ENCODE measurements around the gene KIF23.

DNA sequence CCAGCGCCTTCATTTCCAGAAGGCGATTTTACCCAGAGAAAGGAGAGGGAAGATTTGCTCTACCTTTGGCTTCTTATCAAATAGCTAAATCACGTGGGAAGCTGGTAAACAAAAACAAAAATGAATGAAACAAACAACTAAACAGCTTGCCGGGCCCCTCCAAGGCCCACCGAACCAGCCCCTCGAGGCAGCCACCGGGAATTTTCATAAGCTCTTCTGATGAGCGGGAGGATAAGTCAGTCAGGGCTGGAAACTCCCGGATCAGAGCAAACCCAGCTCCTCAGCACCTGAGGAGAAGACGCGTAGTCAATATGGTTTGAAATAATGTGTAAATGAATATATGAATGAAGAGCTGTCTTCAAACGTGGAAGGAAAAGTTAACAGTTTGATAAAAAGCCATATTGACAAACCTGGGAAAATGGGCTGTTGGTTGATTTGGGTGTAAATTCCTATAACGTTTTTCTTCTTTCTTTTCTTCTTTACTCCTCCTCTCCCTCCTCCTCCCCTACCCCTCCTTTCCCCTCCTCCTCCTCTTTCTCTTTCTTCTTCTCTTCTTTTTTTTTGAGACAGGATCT lies 49.1 kb downstream of the KIF23 start:
- TF ChIP-seq, protein P1, sequence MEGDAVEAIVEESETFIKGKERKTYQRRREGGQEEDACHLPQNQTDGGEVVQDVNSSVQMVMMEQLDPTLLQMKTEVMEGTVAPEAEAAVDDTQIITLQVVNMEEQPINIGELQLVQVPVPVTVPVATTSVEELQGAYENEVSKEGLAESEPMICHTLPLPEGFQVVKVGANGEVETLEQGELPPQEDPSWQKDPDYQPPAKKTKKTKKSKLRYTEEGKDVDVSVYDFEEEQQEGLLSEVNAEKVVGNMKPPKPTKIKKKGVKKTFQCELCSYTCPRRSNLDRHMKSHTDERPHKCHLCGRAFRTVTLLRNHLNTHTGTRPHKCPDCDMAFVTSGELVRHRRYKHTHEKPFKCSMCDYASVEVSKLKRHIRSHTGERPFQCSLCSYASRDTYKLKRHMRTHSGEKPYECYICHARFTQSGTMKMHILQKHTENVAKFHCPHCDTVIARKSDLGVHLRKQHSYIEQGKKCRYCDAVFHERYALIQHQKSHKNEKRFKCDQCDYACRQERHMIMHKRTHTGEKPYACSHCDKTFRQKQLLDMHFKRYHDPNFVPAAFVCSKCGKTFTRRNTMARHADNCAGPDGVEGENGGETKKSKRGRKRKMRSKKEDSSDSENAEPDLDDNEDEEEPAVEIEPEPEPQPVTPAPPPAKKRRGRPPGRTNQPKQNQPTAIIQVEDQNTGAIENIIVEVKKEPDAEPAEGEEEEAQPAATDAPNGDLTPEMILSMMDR (IDR thresholded peaks at IDR 0.05), result no peak
- TF ChIP-seq POLR2AphosphoS5 (IDR thresholded peaks at IDR 0.05), result no peak
